ENCODE measurements around the gene CYP19A1.

CYP19A1 gene

GRCh38 chr15:51279391-51279790, 59.0 kb downstream of the CYP19A1 start:
- peaks cover 15% of the 10 kb centered on the region for H3K27me3 ChIP-seq (ENCODE audit: control insufficient read depth, low read length)
- no peaks in the 10 kb centered on the region for H3K36me3 ChIP-seq (ENCODE audit: control insufficient read depth, low read length)
- H3K4me1 ChIP-seq (ENCODE audit: control insufficient read depth, low read length) = peaks cover 3% of the 10 kb centered on the region; the same call in 1 of the 2 replicates
- no peaks in the 10 kb centered on the region for H3K9me3 ChIP-seq (ENCODE audit: control insufficient read depth, insufficient read depth, low read length)
- H3K79me2 ChIP-seq (ENCODE audit: control insufficient read depth, low read length) = no peaks in the 10 kb centered on the region
- H4K20me1 ChIP-seq (ENCODE audit: control insufficient read depth, insufficient read depth, low read depth, low read length) = no peaks in the 10 kb centered on the region
- TF ChIP-seq EZH2phosphoT487 (IDR thresholded peaks at IDR 0.05; ENCODE audit: borderline replicate concordance, low read length) (no peak), CTCF (IDR thresholded peaks at IDR 0.05; ENCODE audit: low read depth, low read length, poor library complexity, severe bottlenecking) (no peak)
- no peaks in the 10 kb centered on the region for H3K9me2 ChIP-seq (replicated peaks; ENCODE audit: control insufficient read depth, low read length)
- no peaks in the 10 kb centered on the region for H3F3A ChIP-seq (ENCODE audit: control insufficient read depth, insufficient read depth)
- H3K4me2 ChIP-seq (ENCODE audit: low read length) = no peak overlapping the region
- no peak overlapping the region for H3K4me3 ChIP-seq (ENCODE audit: low read length)
- H3K27ac ChIP-seq (ENCODE audit: low read depth, low read length) = no peak overlapping the region

- H3K79me2 ChIP-seq (ENCODE audit: control insufficient read depth, low read length) = no peaks in the 10 kb centered on the region
- no peaks in the 10 kb centered on the region for H4K20me1 ChIP-seq (ENCODE audit: control insufficient read depth, insufficient read depth, low read depth, low read length)
- no peak overlapping the region for H3K4me3 ChIP-seq (ENCODE audit: low read length)
- no peak overlapping the region for H3K4me2 ChIP-seq (ENCODE audit: low read length)
- H3K9me2 ChIP-seq (replicated peaks; ENCODE audit: control insufficient read depth, low read length) = no peaks in the 10 kb centered on the region
- H3K9me3 ChIP-seq (ENCODE audit: control insufficient read depth, insufficient read depth, low read length) = no peaks in the 10 kb centered on the region
- H3K36me3 ChIP-seq (ENCODE audit: control insufficient read depth, low read length) = no peaks in the 10 kb centered on the region
- no peak overlapping the region for H3K27ac ChIP-seq (ENCODE audit: low read depth, low read length)
- H3K27me3 ChIP-seq (ENCODE audit: control insufficient read depth, low read length) = peaks cover 14% of the 10 kb centered on the region
- H3K4me1 ChIP-seq (ENCODE audit: control insufficient read depth, low read length) = no peaks in the 10 kb centered on the region
- TF ChIP-seq CTCF (IDR thresholded peaks at IDR 0.05; ENCODE audit: low read depth, low read length, poor library complexity, severe bottlenecking) (no peak), EZH2phosphoT487 (IDR thresholded peaks at IDR 0.05; ENCODE audit: borderline replicate concordance, low read length) (no peak)
- H3F3A ChIP-seq (ENCODE audit: control insufficient read depth, insufficient read depth) = no peaks in the 10 kb centered on the region
Observed at GRCh38 chr15:51277101-51277500, 61.3 kb downstream of the CYP19A1 start.

GRCh38 chr15:51274956-51275355, 63.4 kb downstream of the CYP19A1 start:
- H4K20me1 ChIP-seq (ENCODE audit: control insufficient read depth, insufficient read depth, low read depth, low read length) = no peaks in the 10 kb centered on the region
- peaks cover 16% of the 10 kb centered on the region for H3K27me3 ChIP-seq (ENCODE audit: control insufficient read depth, low read length)
- H3K4me1 ChIP-seq (ENCODE audit: control insufficient read depth, low read length) = no peaks in the 10 kb centered on the region
- no peak overlapping the region for H3K4me2 ChIP-seq (ENCODE audit: low read length)
- TF ChIP-seq CTCF (IDR thresholded peaks at IDR 0.05; ENCODE audit: low read depth, low read length, poor library complexity, severe bottlenecking) (no peak), EZH2phosphoT487 (IDR thresholded peaks at IDR 0.05; ENCODE audit: borderline replicate concordance, low read length) (no peak)
- H3K27ac ChIP-seq (ENCODE audit: low read depth, low read length) = no peak overlapping the region
- no peak overlapping the region for H3K4me3 ChIP-seq (ENCODE audit: low read length)
- no peaks in the 10 kb centered on the region for H3K9me3 ChIP-seq (ENCODE audit: control insufficient read depth, insufficient read depth, low read length)
- no peaks in the 10 kb centered on the region for H3K79me2 ChIP-seq (ENCODE audit: control insufficient read depth, low read length)
- no peaks in the 10 kb centered on the region for H3K36me3 ChIP-seq (ENCODE audit: control insufficient read depth, low read length)
- no peaks in the 10 kb centered on the region for H3F3A ChIP-seq (ENCODE audit: control insufficient read depth, insufficient read depth)
- no peaks in the 10 kb centered on the region for H3K9me2 ChIP-seq (replicated peaks; ENCODE audit: control insufficient read depth, low read length)
